HCT116 (cell line): ENCODE data around the gene MXRA7. TPM values are rescaled to one million over a fixed set of nuclear protein-coding genes. Genes with fewer than 3 reads are reported as not detected.

Experiments
- ATAC-seq: fragments of 200-7000 bp; cut with Tn5 transposase; 2 replicates; pipeline ENCODE4 v1.9.1; 2020; ENCODE audit warnings: mild to moderate bottlenecking, moderate library complexity
- BruUV-seq: library from RNA; stranded (reverse); fragments of 400-500 nt; replicated peaks from 2 replicates; lab custom pipeline; 2021; lab: Mats Ljungman, UMichigan
- CTCF ChIA-PET: fragments of 300-600 bp; sonication (Branson Sonifier 250); formaldehyde crosslinking; loops from one replicate; lab custom pipeline; 2021; ENCODE audit warnings: antibody characterized with exemption; lab: Charles Lee
- POLR2A ChIA-PET: fragments of 300-600, 350-600 bp; sonication (Branson Sonifier 250); formaldehyde crosslinking; loops from one replicate; lab custom pipeline; 2021; ENCODE audit warnings: antibody characterized with exemption; lab: Charles Lee
- RAD21 ChIA-PET, 2 experiments: fragments of 300-600 bp; sonication (Branson Sonifier 250); formaldehyde crosslinking; loops; one replicate each; lab custom pipeline; 2023; ENCODE audit warnings: low total read pairs in 2 of 2; ENCODE audit not compliant: uncharacterized antibody in 2 of 2, unreplicated experiment in 2 of 2, low non-redundant PET in 1 of 2; lab: Charles Lee
- DNase-seq: peaks from one replicate; pipeline ENCODE4 v3.0.0-alpha.2; 2010; ENCODE audit warnings: low read depth, low spot score
- H2AFZ ChIP-seq: fragments of 200-600 bp; shearing (Covaris generic), sonication (generic); 2 replicates; pipeline ENCODE4 v1.6.1; 2017; ENCODE audit warnings: low read depth, mixed run types, mixed read lengths, antibody characterized with exemption, low read length; ENCODE audit not compliant: poor library complexity, severe bottlenecking
- H3K27ac ChIP-seq: 2 replicates; pipeline ENCODE4 v1.5.1; 2012; ENCODE audit warnings: low read depth, low read length
- H3K27me3 ChIP-seq: fragments of 200-600 bp; sonication (generic); 2 replicates; pipeline ENCODE4 v1.6.1; 2016; ENCODE audit warnings: mixed run types, low read length, mixed read lengths; ENCODE audit not compliant: insufficient read depth
- H3K36me3 ChIP-seq, 2 experiments: fragments of 200-500 bp in 1 of 2; fragments of 200-600 bp in 1 of 2; sonication (Bioruptor generic) in 1 of 2; sonication (generic) in 1 of 2; 2 replicates each; pipeline versions ENCODE4 v1.5.1 to v1.6.1; 2014 to 2016; ENCODE audit warnings: low read length in 2 of 2, inconsistent platforms in 1 of 2, mixed read lengths in 1 of 2, mixed run types in 1 of 2; ENCODE audit not compliant: insufficient read depth in 2 of 2, control insufficient read depth in 1 of 2
- H3K4me1 ChIP-seq, 2 experiments: fragments of 200-600 bp in 1 of 2; sonication (generic) in 1 of 2; 2 replicates each; pipeline versions ENCODE4 v1.5.1 to v1.6.1; 2012 to 2017; ENCODE audit warnings: low read length in 2 of 2, inconsistent platforms in 1 of 2, mild to moderate bottlenecking in 1 of 2, mixed read lengths in 1 of 2, mixed run types in 1 of 2, moderate library complexity in 1 of 2; ENCODE audit not compliant: insufficient read depth in 2 of 2, control insufficient read depth in 1 of 2
- H3K4me2 ChIP-seq: fragments of 200-600 bp; sonication (generic); 2 replicates; pipeline ENCODE4 v1.6.1; 2017; ENCODE audit warnings: mixed run types, low read length, mixed read lengths
- H3K4me3 ChIP-seq, 2 experiments: fragments of 200-600 bp in 1 of 2; sonication (generic) in 1 of 2; replicated peaks in 1 of 2; 2 replicates each; pipeline ENCODE4 v1.5.1; 2011 to 2016; ENCODE audit warnings: low read length in 2 of 2, control low read depth in 1 of 2, low read depth in 1 of 2, mild to moderate bottlenecking in 1 of 2, mixed read lengths in 1 of 2, mixed run types in 1 of 2
- H3K79me2 ChIP-seq: fragments of 200-600 bp; sonication (generic); 2 replicates; pipeline ENCODE4 v1.6.1; 2017; ENCODE audit warnings: mild to moderate bottlenecking, mixed run types, low read length, moderate library complexity, mixed read lengths; ENCODE audit not compliant: insufficient read depth
- H3K9ac ChIP-seq: fragments of 200-600 bp; sonication (generic); 2 replicates; pipeline ENCODE4 v1.6.1; 2016; ENCODE audit warnings: low read length, mixed read lengths
- H3K9me2 ChIP-seq: fragments of 200-600 bp; sonication (generic), shearing (Covaris generic); 2 replicates; pipeline ENCODE4 v1.6.1; 2017; ENCODE audit warnings: mixed run types, mild to moderate bottlenecking, moderate library complexity; ENCODE audit not compliant: insufficient read depth
- H3K9me3 ChIP-seq, 2 experiments: fragments of 200-500 bp in 1 of 2; fragments of 200-600 bp in 1 of 2; sonication (Bioruptor generic) in 1 of 2; sonication (generic) in 1 of 2; 2 replicates each; pipeline ENCODE4 v1.6.1; 2014 to 2017; ENCODE audit warnings: low read length in 2 of 2, mixed read lengths in 2 of 2, inconsistent platforms in 1 of 2, low read depth in 1 of 2, mild to moderate bottlenecking in 1 of 2, mixed run types in 1 of 2, moderate library complexity in 1 of 2; ENCODE audit not compliant: control insufficient read depth in 1 of 2, insufficient read depth in 1 of 2
- H4K20me1 ChIP-seq: fragments of 200-600 bp; sonication (generic), shearing (Covaris generic); 2 replicates; pipeline ENCODE4 v1.6.1; 2017; ENCODE audit warnings: mixed run types, mild to moderate bottlenecking, moderate library complexity; ENCODE audit not compliant: insufficient read depth
- CBX3 ChIP-seq: IDR thresholded peaks from 2 replicates; pipeline ENCODE4 v1.6.1; 2012; ENCODE audit warnings: low read depth
- CEBPB ChIP-seq: IDR thresholded peaks from 2 replicates; pipeline ENCODE4 v1.6.1; 2012; ENCODE audit warnings: low read depth
- EGR1 ChIP-seq: IDR thresholded peaks from 2 replicates; pipeline ENCODE4 v1.6.1; 2012; ENCODE audit warnings: low read depth
- EZH2 ChIP-seq: fragments of 200-600 bp; sonication (generic); IDR thresholded peaks from 2 replicates; pipeline ENCODE4 v1.6.1; 2017; ENCODE audit warnings: antibody characterized with exemption, mixed run types
- EZH2phosphoT487 ChIP-seq: fragments of 200-600 bp; IDR thresholded peaks from 2 replicates; pipeline ENCODE4 v1.6.1; 2018; ENCODE audit warnings: antibody characterized with exemption, borderline replicate concordance
- JUND ChIP-seq: IDR thresholded peaks from 2 replicates; pipeline ENCODE4 v1.6.1; 2012
- POLR2A ChIP-seq: IDR thresholded peaks from 2 replicates; pipeline ENCODE4 v1.7.0; 2011; ENCODE audit warnings: borderline replicate concordance; ENCODE audit not compliant: insufficient read depth, insufficient read length; ENCODE audit errors: extremely low read depth
- POLR2AphosphoS5 ChIP-seq: IDR thresholded peaks from 2 replicates; pipeline ENCODE4 v1.6.1; 2011; ENCODE audit warnings: mild to moderate bottlenecking, low read depth, low read length, moderate library complexity
- SP1 ChIP-seq: IDR thresholded peaks from 2 replicates; pipeline ENCODE4 v1.6.1; 2012; ENCODE audit warnings: low read depth
- SRF ChIP-seq: IDR thresholded peaks from 2 replicates; pipeline ENCODE4 v1.6.1; 2012; ENCODE audit warnings: low read depth
- TCF7L2 ChIP-seq: IDR thresholded peaks from 2 replicates; pipeline ENCODE4 v1.7.0; 2011; ENCODE audit warnings: borderline replicate concordance, inconsistent platforms; ENCODE audit not compliant: insufficient read depth, insufficient read length; ENCODE audit errors: extremely low read depth
- YY1 ChIP-seq: IDR thresholded peaks from 2 replicates; pipeline ENCODE4 v1.6.1; 2011; ENCODE audit warnings: low read length, low read depth, moderate library complexity, mild to moderate bottlenecking; ENCODE audit not compliant: insufficient replicate concordance; ENCODE audit errors: extremely low read depth
- ZNF274 ChIP-seq: fragments of 200-500 bp; sonication (Bioruptor generic); IDR thresholded peaks from 2 replicates; pipeline ENCODE4 v1.6.1; 2014; ENCODE audit warnings: mild to moderate bottlenecking, low read depth, low read length, inconsistent platforms
- intact Hi-C: fragments of 100-400 bp; cut with micrococcal nuclease; formaldehyde crosslinking; loops from 2 replicates; pipeline ENCODE4 v1.10.0; 2022
- total RNA-seq: library from RNA; stranded (reverse); gene quantifications from one replicate; pipeline ENCODE4 v1.2.1, GENCODE V29; 2021; ENCODE audit not compliant: unreplicated experiment
- TF ChIP-seq, protein P1 (sequence below): IDR thresholded peaks from 2 replicates; pipeline ENCODE4 v1.6.1; 2012
- TF ChIP-seq, protein P2 (sequence below): IDR thresholded peaks from 2 replicates; pipeline ENCODE4 v1.6.1; 2012; ENCODE audit warnings: low read depth

Gene MXRA7
- total RNA-seq, 1 experiment from 2014 or later: 57.1 TPM

DNA sequence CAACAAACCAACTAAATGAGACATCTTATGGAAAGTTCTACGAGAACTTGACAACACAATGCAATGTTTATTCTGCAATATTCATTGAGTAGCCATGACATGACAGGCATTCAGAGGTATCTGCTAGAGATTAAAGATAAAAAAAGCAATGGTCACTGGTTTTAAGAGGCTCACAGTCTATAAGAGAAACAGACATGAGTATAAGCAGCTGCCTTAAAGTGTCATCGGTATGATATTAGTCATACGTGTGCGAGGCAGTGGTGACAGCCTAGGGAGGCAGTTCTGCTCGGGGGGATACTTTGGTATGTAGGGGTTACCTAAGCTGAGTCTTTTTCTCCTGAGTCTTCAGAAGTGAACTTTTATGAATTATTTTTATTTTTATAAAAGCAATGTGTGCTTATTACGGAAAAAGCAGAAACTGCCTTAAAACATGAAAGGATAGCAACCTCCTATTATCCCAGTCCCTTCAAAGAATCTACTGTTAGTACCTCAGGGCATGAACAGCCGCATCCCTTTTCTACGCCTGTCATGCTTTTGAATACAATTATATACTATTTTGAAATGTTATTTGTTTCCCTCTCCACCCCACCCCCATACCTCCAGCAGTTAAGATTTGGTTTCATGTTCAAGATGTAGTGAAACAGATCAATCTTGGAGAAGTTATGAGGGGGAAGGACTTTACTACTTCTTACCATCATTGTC lies 75.0 kb downstream of the MXRA7 start:
- no peaks in the 10 kb centered on the region for H4K20me1 ChIP-seq
- POLR2A ChIA-PET: no interaction called here
- no peaks in the 10 kb centered on the region for H3K36me3 ChIP-seq
- H3K4me3 ChIP-seq: no peak overlapping the region
- peaks cover 0 to under 1% of the 10 kb centered on the region in 2 experiments; a peak in 1 of 4 replicates for H3K4me1 ChIP-seq
- H3K27me3 ChIP-seq: no peaks in the 10 kb centered on the region
- H2AFZ ChIP-seq: no peak overlapping the region
- no peaks in the 10 kb centered on the region for H3K9me3 ChIP-seq
- H3K79me2 ChIP-seq: no peaks in the 10 kb centered on the region
- H3K27ac ChIP-seq: no peak overlapping the region
- ATAC-seq (no peak), DNase-seq (no peak)
- no peaks in the 10 kb centered on the region for H3K9me2 ChIP-seq
- no TSS peak for BruUV-seq
- RAD21 ChIA-PET: no interaction called here
- CTCF ChIA-PET: interaction anchor here (2.5 kb wide), 1 partner anchor 12 kb away, joined by 12 read pairs; no protein-coding TSS in a partner anchor
- no peak for TF ChIP-seq YY1
- no peak for TF ChIP-seq CEBPB
- TF ChIP-seq TCF7L2: no peak
- TF ChIP-seq JUND: no peak
- TF ChIP-seq EZH2: no peak
- intact Hi-C loops: no loop called here
- no peak overlapping the region for H3K4me2 ChIP-seq
- H3K9ac ChIP-seq: no peak overlapping the region

GRCh38 chr17:76635039-76635438 lies 75.7 kb downstream of the MXRA7 start:
- Histone ChIP-seq H4K20me1 (no peaks in the 10 kb centered on the region), H3K36me3 (no peaks in the 10 kb centered on the region), H3K27ac (no peak overlapping the region), H3K9me2 (no peaks in the 10 kb centered on the region), H3K9me3 (no peaks in the 10 kb centered on the region), H2AFZ (no peak overlapping the region), H3K4me1 (no peaks in the 10 kb centered on the region; a peak in 1 of 4 replicates), H3K9ac (no peak overlapping the region), H3K4me3 (no peak overlapping the region), H3K4me2 (no peak overlapping the region), H3K79me2 (no peaks in the 10 kb centered on the region), H3K27me3 (no peaks in the 10 kb centered on the region)
- ATAC-seq (no peak), DNase-seq (no peak)
- ChIA-PET RAD21 (no interaction called here), POLR2A (no interaction called here), CTCF (interaction anchor here (1.1 to 2.5 kb wide), 2 partner anchors 11 to 69 kb away, joined by 3 to 12 read pairs; no protein-coding TSS in a partner anchor)
- intact Hi-C loops: no loop called here
- no TSS peak for BruUV-seq
- TF ChIP-seq EGR1 (no peak), CEBPB (no peak), EZH2phosphoT487 (no peak), EZH2 (no peak), CBX3 (no peak), SRF (no peak), POLR2AphosphoS5 (no peak), ZNF274 (no peak), TCF7L2 (no peak), YY1 (no peak), JUND (no peak), POLR2A (no peak), SP1 (no peak)
- TF ChIP-seq, protein P1, sequence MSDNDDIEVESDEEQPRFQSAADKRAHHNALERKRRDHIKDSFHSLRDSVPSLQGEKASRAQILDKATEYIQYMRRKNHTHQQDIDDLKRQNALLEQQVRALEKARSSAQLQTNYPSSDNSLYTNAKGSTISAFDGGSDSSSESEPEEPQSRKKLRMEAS: no peak
- TF ChIP-seq, protein P2, sequence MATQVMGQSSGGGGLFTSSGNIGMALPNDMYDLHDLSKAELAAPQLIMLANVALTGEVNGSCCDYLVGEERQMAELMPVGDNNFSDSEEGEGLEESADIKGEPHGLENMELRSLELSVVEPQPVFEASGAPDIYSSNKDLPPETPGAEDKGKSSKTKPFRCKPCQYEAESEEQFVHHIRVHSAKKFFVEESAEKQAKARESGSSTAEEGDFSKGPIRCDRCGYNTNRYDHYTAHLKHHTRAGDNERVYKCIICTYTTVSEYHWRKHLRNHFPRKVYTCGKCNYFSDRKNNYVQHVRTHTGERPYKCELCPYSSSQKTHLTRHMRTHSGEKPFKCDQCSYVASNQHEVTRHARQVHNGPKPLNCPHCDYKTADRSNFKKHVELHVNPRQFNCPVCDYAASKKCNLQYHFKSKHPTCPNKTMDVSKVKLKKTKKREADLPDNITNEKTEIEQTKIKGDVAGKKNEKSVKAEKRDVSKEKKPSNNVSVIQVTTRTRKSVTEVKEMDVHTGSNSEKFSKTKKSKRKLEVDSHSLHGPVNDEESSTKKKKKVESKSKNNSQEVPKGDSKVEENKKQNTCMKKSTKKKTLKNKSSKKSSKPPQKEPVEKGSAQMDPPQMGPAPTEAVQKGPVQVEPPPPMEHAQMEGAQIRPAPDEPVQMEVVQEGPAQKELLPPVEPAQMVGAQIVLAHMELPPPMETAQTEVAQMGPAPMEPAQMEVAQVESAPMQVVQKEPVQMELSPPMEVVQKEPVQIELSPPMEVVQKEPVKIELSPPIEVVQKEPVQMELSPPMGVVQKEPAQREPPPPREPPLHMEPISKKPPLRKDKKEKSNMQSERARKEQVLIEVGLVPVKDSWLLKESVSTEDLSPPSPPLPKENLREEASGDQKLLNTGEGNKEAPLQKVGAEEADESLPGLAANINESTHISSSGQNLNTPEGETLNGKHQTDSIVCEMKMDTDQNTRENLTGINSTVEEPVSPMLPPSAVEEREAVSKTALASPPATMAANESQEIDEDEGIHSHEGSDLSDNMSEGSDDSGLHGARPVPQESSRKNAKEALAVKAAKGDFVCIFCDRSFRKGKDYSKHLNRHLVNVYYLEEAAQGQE: no peak
